SH-SY5Y (cell line): Measurements from ENCODE around the gene MED27.

Experiments used
- GATA2 ChIP-seq: IDR thresholded peaks from 2 replicates; pipeline ENCODE4 v1.6.1; 2011; ENCODE audit warnings: mild to moderate bottlenecking, low read depth, low read length
- GATA3 ChIP-seq: IDR thresholded peaks from 2 replicates; pipeline ENCODE4 v1.6.1; 2011; ENCODE audit warnings: low read depth, mild to moderate bottlenecking, low read length, moderate library complexity

DNA sequence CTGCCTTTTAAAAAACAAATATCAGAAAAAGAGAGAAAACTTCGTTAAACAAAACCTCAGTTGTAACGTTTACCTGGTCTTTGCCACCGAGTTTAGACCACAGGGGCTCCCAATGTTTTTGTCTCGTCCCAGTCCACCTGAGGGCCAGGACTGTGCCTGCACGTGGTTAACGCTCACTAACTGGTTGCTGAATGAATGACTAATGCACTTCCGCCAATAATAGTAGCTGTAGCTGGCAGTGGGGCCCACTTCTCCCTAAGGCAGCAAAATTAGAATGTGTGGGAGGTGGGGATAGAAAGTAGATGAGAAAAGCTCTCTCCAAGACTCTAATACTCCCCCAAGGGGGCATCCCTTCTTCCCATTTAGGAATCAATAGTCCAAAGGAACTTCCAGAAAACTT, 29.1 kb upstream of the MED27 start:
- TF ChIP-seq GATA2 (no peak), GATA3 (no peak)
